GM12878 (cell line): ENCODE results near the gene NPRL2.

ENCODE experiments used
- CHD2 ChIP-seq: IDR thresholded peaks from 2 replicates; pipeline ENCODE4 v1.6.1; 2011; ENCODE audit warnings: low read depth, low read length, improper control_type of control experiment, borderline replicate concordance
- CTCF ChIP-seq, 3 experiments: IDR thresholded peaks in 2 of 3; conservative IDR thresholded peaks in 1 of 3; 2 replicates each; pipeline ENCODE4 v1.5.1; 2011; ENCODE audit warnings: low read depth in 3 of 3, low read length in 3 of 3, mild to moderate bottlenecking in 3 of 3, control low read depth in 2 of 3, moderate library complexity in 2 of 3, inconsistent platforms in 1 of 3, mixed read lengths in 1 of 3; ENCODE audit not compliant: control insufficient read depth in 2 of 3, insufficient read depth in 1 of 3; ENCODE audit errors: extremely low read depth in 1 of 3
- E4F1 ChIP-seq: fragments of 450-650 bp; IDR thresholded peaks from 2 replicates; pipeline ENCODE4 v1.6.1; 2018; ENCODE audit warnings: borderline replicate concordance, mild to moderate bottlenecking; ENCODE audit not compliant: partially characterized antibody
- EP300 ChIP-seq, 2 experiments: fragments of 150-350 bp in 1 of 2; IDR thresholded peaks; 2 replicates each; pipeline ENCODE4 v1.6.1; 2011 to 2012; ENCODE audit warnings: low read depth in 2 of 2, low read length in 2 of 2, borderline replicate concordance in 1 of 2, improper control_type of control experiment in 1 of 2, inconsistent platforms in 1 of 2; ENCODE audit not compliant: control insufficient read depth in 1 of 2
- EZH2 ChIP-seq: IDR thresholded peaks from 2 replicates; pipeline ENCODE4 v1.6.1; 2012; ENCODE audit warnings: low read depth, mild to moderate bottlenecking, control low read depth, inconsistent platforms, low read length, borderline replicate concordance; ENCODE audit not compliant: control insufficient read depth
- FOS ChIP-seq: IDR thresholded peaks from 3 replicates; pipeline ENCODE4 v1.6.1; 2011; ENCODE audit warnings: borderline replicate concordance; ENCODE audit not compliant: insufficient read length; ENCODE audit errors: extremely low read depth
- NFYB ChIP-seq: IDR thresholded peaks from 2 replicates; pipeline ENCODE4 v1.6.1; 2011; ENCODE audit warnings: low read depth, mild to moderate bottlenecking, low read length, improper control_type of control experiment, moderate library complexity; ENCODE audit not compliant: insufficient read depth
- PKNOX1 ChIP-seq: fragments of 450-650 bp; IDR thresholded peaks from 2 replicates; pipeline ENCODE4 v1.6.1; 2016; ENCODE audit warnings: mild to moderate bottlenecking
- PML ChIP-seq: IDR thresholded peaks from 2 replicates; pipeline ENCODE4 v1.6.1; 2012; ENCODE audit warnings: low read length, inconsistent platforms
- SREBF2 ChIP-seq: IDR thresholded peaks from 2 replicates; pipeline ENCODE4 v1.6.1; 2012; ENCODE audit warnings: mild to moderate bottlenecking, low read length
- ZNF384 ChIP-seq: IDR thresholded peaks from 2 replicates; pipeline ENCODE4 v1.6.1; 2012; ENCODE audit warnings: low read depth, mild to moderate bottlenecking, low read length, improper control_type of control experiment, borderline replicate concordance

GRCh38 chr3:50340147-50340447 lies 10.5 kb downstream of the NPRL2 start:
- no peak for TF ChIP-seq SREBF2
- TF ChIP-seq FOS = no peak
- no peak for TF ChIP-seq PML
- no peak for TF ChIP-seq ZNF384
- no peak for TF ChIP-seq CHD2
- no peak for TF ChIP-seq NFYB
- TF ChIP-seq PKNOX1 = no peak
- no peak for TF ChIP-seq CTCF (IDR thresholded peaks at IDR 0.05 in 2 of 3, conservative IDR thresholded peaks at IDR 0.05 in 1 of 3; ENCODE audit: control insufficient read depth in 2 of 3, extremely low read depth in 1 of 3, insufficient read depth in 1 of 3, low read depth in 3 of 3, low read length in 3 of 3)
- TF ChIP-seq EZH2 = no peak
- no peak for TF ChIP-seq EP300 (IDR thresholded peaks at IDR 0.05; ENCODE audit: borderline replicate concordance in 1 of 2, control insufficient read depth in 1 of 2, low read depth in 2 of 2, low read length in 2 of 2)
- TF ChIP-seq E4F1 = no peak
